Heart left ventricle (tissue), 16 donors: ENCODE results near the gene AIRE. TPM values are rescaled to one million over a fixed set of nuclear protein-coding genes. Genes with fewer than 3 reads are reported as not detected.

Source experiments
- ATAC-seq, 4 donors: fragments of 200-7000 bp; cut with Tn5 transposase; one replicate each; pipeline ENCODE4 v1.9.1; 2020 to 2022; ENCODE audit warnings: moderate library complexity in 4 of 4, mild to moderate bottlenecking in 3 of 4, moderate number of reproducible peaks in 1 of 4
- DNase-seq, 5 donors: peaks; one replicate each; pipeline ENCODE4 v3.0.0-alpha.2; 2020
- H3K27ac ChIP-seq, 12 donors: fragments of 200-600 bp; sonication (generic) in 4 of 12; one replicate each; pipeline versions ENCODE4 v1.5.0 to v1.8.0; 2016 to 2022; ENCODE audit warnings: mild to moderate bottlenecking in 2 of 12
- H3K27me3 ChIP-seq, 9 donors: fragments of 200-600 bp; sonication (generic) in 2 of 9; one replicate each; pipeline versions ENCODE4 v1.5.1 to v1.8.0; 2016 to 2022; ENCODE audit warnings: mild to moderate bottlenecking in 3 of 9
- H3K36me3 ChIP-seq, 9 donors: fragments of 200-600 bp; sonication (generic) in 2 of 9; one replicate each; pipeline versions ENCODE4 v1.5.0 to v1.8.0; 2018 to 2022; ENCODE audit warnings: mild to moderate bottlenecking in 2 of 9
- H3K4me1 ChIP-seq, 12 donors: fragments of 200-600 bp; sonication (generic) in 4 of 12; one replicate each; pipeline versions ENCODE4 v1.5.0 to v1.8.0; 2016 to 2022; ENCODE audit warnings: mild to moderate bottlenecking in 3 of 12
- H3K4me3 ChIP-seq, 12 donors: fragments of 200-600 bp; sonication (generic) in 4 of 12; one replicate each; pipeline versions ENCODE4 v1.5.0 to v1.8.0; 2017 to 2022; ENCODE audit warnings: mild to moderate bottlenecking in 9 of 12, moderate library complexity in 4 of 12
- H3K9me3 ChIP-seq, 12 donors: fragments of 200-600 bp; sonication (generic) in 4 of 12; one replicate each; pipeline versions ENCODE4 v1.5.0 to v1.8.0; 2016 to 2022; ENCODE audit warnings: mild to moderate bottlenecking in 1 of 12
- POLR2A ChIP-seq, 2 donors: fragments of 450-650 bp; IDR thresholded peaks; one replicate each; pipeline ENCODE4 v1.6.1; 2017; ENCODE audit warnings: antibody characterized with exemption in 2 of 2, mild to moderate bottlenecking in 2 of 2, moderate library complexity in 2 of 2
- WGBS, 4 donors: extraction: QIAGEN DNeasy Blood & Tissue Kit in 2 of 4; methylation state at CpG; one replicate each; pipeline versions ENCODE4 v1.1.5 to v1.1.7; 2013 to 2018; 5-methylcytosine and 5-hydroxymethylcytosine counted together
- intact Hi-C, 10 donors: fragments of 100-400 bp; cut with DNase I; formaldehyde crosslinking; loops; one replicate each; pipeline versions ENCODE4 v1.11.1 to v1.14.2; 2022
- polyA plus RNA-seq, 2 donors: library from polyadenylated mRNA; stranded (reverse); fragments of 200-250 nt; gene quantifications; one replicate each; pipeline ENCODE4 v1.2.3, GENCODE V29; 2013
- total RNA-seq, 9 donors: library from RNA; depleted of rRNA in 2 of 9; stranded (reverse); fragments of >200 nt in 2 of 9; fragmentation: NEBNext Ultra II Directional in 3 of 9; extraction: Animal tissue kit (Norgen Biotek cat#: 25700) in 3 of 9; gene quantifications; one replicate each; pipeline versions ENCODE4 v1.1.0 to v1.2.4, GENCODE V29; 2016 to 2023
- TF ChIP-seq, protein P1 (sequence below), 12 donors: fragments of 200-600 bp; sonication (generic) in 4 of 12; IDR thresholded peaks; one replicate each; pipeline versions ENCODE4 v1.5.0 to v1.8.0; 2018 to 2022; ENCODE audit warnings: antibody characterized with exemption in 12 of 12, mild to moderate bottlenecking in 5 of 12
- donor health status: ischemic (EF 13 %, LVEDD 7.1; RV severe dilation, severe dysfunction).
- donor health status: healthy with polysubstance abuse.
- donor health status: DM: no; HTN: yes; CAD: no.
- donor health status: DM: no; HTN: no; CAD: no.
- donor health status: ischemic (EF 25% LVEDD 6.9; RV normal size, moderate dysfunction).
- donor health status: ischemic (EF 25% LVEDD 5.7; RV mildly dilated, moderate dysfunction).
- donor health status: healthy.
- donor health status: DM: yes; HTN: yes; CAD: no.
- donor health status: ischemic (EF 35%, LVEDD 5.7; RV mildly dilated, moderate dysfunction).
- donor health status: nonischemic (EF 11% LVEDD 7.7; RV severe dilation, severe dysfunction).
- donor health status: DM: yes; HTN: yes; CAD: no.
- donor health status: PGD.
- donor health status: ischemic (EF 29% LVEDD 5.4; RV normal size, mild dysfunction).
- donor health status: nonischemic (EF 23%, LVEDD 6.1; RV moderate dilation, normal function).

Gene AIRE
- total and polyA plus RNA-seq, 11 donors: 0.03 to 0.21 (median 0.16) TPM; not detected in 8

GRCh38 chr21:44259082-44259705 lies 26.5 kb upstream of the AIRE start:
- TF ChIP-seq, protein P1, sequence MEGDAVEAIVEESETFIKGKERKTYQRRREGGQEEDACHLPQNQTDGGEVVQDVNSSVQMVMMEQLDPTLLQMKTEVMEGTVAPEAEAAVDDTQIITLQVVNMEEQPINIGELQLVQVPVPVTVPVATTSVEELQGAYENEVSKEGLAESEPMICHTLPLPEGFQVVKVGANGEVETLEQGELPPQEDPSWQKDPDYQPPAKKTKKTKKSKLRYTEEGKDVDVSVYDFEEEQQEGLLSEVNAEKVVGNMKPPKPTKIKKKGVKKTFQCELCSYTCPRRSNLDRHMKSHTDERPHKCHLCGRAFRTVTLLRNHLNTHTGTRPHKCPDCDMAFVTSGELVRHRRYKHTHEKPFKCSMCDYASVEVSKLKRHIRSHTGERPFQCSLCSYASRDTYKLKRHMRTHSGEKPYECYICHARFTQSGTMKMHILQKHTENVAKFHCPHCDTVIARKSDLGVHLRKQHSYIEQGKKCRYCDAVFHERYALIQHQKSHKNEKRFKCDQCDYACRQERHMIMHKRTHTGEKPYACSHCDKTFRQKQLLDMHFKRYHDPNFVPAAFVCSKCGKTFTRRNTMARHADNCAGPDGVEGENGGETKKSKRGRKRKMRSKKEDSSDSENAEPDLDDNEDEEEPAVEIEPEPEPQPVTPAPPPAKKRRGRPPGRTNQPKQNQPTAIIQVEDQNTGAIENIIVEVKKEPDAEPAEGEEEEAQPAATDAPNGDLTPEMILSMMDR (IDR thresholded peaks at IDR 0.05): no peak
- TF ChIP-seq POLR2A (IDR thresholded peaks at IDR 0.05): no peak
- H3K9me3 ChIP-seq: peaks cover 0 to 11% (median 1%) of the 10 kb centered on the region in 12 donors

DNA sequence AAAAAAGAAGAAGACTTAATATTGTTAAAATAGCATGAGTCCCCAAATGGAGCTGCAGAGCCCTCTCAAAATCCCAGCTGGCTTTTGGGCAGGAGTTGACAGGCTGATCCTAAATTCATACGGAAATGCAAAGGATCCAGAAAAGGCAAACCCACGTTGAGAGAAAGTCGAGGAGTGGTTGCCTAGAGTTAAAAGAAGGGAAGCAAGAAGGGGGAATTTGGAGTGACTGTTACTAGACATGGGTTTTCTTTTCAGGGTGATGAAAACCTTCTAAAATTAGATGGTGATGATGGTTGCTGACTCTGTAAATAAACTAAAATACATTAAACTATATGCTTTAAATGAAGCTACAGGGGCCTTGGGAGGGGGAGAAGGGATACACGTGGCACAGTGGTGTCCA lies 25.6 kb upstream of the AIRE start:
- intact Hi-C loops: no loop called here
- ATAC-seq (no peak), DNase-seq (no peak)

More at GRCh38 chr21:44259082-44259705, 26.5 kb upstream of the AIRE start:
- ATAC-seq: no peak
- peaks cover 0 to 8% (median 0%) of the 10 kb centered on the region in 9 donors for H3K27me3 ChIP-seq
- intact Hi-C loops: no loop called here
- H3K36me3 ChIP-seq: no peaks in the 10 kb centered on the region
- peaks cover 0 to 6% (median 0%) of the 10 kb centered on the region in 12 donors for H3K4me1 ChIP-seq
- H3K4me3 ChIP-seq: no peak overlapping the region
- no peak overlapping the region for H3K27ac ChIP-seq
- DNase-seq: peak in 1 of 5 donors; percentile 40
- WGBS, 4 donors: 75 to 87% (median 80%) methylated on average over 22 of the region's 22 CpGs

DNA sequence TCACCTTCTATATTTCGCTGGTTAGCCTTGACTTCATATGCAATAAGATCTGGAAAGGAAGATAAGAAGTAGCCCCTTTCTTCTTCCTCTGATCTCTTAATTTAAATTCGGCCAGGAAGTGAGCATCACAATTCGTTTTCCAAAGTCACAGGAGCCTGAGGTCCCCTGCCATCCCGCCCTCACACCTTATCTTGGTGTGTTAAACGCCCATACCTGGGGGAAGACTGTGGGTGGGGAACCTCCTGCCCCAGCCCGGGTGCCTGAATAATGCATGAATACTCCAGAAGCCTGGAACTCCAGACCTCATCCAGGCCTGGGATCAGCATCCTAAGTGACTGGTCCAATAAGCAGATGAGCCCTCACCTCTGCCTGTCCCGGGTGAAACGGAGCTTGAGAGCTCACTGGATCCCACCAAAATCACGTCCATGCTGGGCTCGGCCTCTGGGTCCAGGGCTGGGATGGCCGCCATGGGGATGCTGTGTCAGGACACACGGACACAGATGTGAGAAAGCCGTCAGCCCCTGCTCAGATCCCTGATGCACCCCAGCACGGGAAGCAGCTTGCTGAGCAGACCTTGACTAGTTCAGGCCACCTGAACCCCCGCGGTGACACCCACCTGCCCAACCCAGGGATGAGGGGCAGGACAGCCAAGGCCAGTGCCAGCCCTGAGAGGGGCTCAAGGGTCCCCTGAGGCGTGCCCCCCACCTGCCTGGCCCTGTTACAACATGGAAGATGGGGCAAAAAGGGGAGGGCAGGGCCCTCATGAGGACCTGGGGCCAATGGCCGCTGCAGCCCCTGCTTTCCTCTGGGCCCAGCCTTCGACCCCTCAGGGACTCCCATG lies 24.7 kb upstream of the AIRE start:
- peaks cover 0 to 11% (median 1%) of the 10 kb centered on the region in 12 donors for H3K9me3 ChIP-seq
- no peak for TF ChIP-seq POLR2A (IDR thresholded peaks at IDR 0.05)
- TF ChIP-seq, protein P1 (IDR thresholded peaks at IDR 0.05): no peak
- peak in 1 of 5 donors; percentile 34 for DNase-seq
- peaks cover 0 to 8% (median 0%) of the 10 kb centered on the region in 9 donors for H3K27me3 ChIP-seq
- 73 to 83% (median 78%) methylated on average over 16 to 19 of the region's 19 CpGs for WGBS, 4 donors
- H3K4me3 ChIP-seq: no peak overlapping the region
- no peaks in the 10 kb centered on the region for H3K4me1 ChIP-seq
- H3K27ac ChIP-seq: no peak overlapping the region
- no peak for ATAC-seq
- intact Hi-C loops: no loop called here
- H3K36me3 ChIP-seq: no peaks in the 10 kb centered on the region

More for the DNA sequence above, 25.6 kb upstream of the AIRE start:
- no peak overlapping the region for H3K27ac ChIP-seq
- H3K4me1 ChIP-seq: no peaks in the 10 kb centered on the region
- WGBS, 4 donors: 59 to 73% (median 67%) methylated on average over 4 of the region's 4 CpGs
- H3K4me3 ChIP-seq: no peak overlapping the region
- peaks cover 0 to 8% (median 0%) of the 10 kb centered on the region in 9 donors for H3K27me3 ChIP-seq
- no peaks in the 10 kb centered on the region for H3K36me3 ChIP-seq
- TF ChIP-seq, protein P1 (IDR thresholded peaks at IDR 0.05): no peak
- no peak for TF ChIP-seq POLR2A (IDR thresholded peaks at IDR 0.05)
- H3K9me3 ChIP-seq: peaks cover 0 to 11% (median 1%) of the 10 kb centered on the region in 12 donors

DNA sequence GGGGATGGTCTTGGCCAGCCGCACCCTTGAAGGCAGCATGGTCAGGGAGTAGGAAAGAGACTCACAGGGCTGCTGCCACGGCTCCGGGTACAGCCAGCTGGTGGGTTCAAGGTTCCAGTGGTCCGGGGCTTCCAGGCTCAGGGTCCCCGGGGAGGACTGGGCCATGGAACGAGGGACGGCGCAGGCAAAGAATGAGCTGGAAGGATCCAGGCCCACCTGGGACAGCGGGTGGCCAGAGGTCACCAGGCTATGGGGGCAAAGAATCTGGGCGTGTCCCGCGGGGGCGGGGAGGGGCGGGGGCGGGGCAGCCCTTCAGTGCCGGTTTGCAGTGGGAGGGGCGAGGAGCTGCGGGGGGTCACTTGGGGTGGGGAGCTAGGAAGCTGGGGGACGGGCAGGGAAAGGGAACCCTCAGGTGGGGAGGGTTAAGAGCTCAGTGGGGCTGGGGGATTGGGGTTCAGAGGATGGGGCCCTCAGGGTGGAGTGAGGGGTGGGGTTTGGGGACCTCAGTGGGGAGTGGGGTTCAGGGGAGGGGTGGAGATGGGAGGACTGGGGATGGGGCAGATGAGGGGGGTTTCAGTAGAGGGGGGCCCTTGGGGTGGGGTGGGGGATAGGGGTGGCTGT lies 23.9 kb upstream of the AIRE start, which contains the start of gene DNMT3L:
Gene DNMT3L, minus strand, starts transcription at position 223 of the 621 bp plus-strand sequence. CDS start 638 bp downstream, outside the sequence.
- Histone ChIP-seq H3K27me3 (peaks cover 0 to 8% (median 0%) of the 10 kb centered on the region in 9 donors), H3K9me3 (peaks cover 0 to 11% (median 1%) of the 10 kb centered on the region in 12 donors), H3K36me3 (no peaks in the 10 kb centered on the region), H3K4me3 (no peak within 1 kb of the TSS), H3K27ac (no peak within 1 kb of the TSS), H3K4me1 (no peaks in the 10 kb centered on the region)
- 66 to 77% (median 72%) methylated on average over 12 to 19 of the region's 19 CpGs for WGBS, 4 donors
- intact Hi-C loops: no loop called here
- ATAC-seq (no peak), DNase-seq (peak in 1 of 5 donors; percentile 26)
- TF ChIP-seq, protein P1 (IDR thresholded peaks at IDR 0.05): no peak
- TF ChIP-seq POLR2A (IDR thresholded peaks at IDR 0.05): no peak
